Activated CD8-positive, alpha-beta memory T cell treated with anti-CD3 and anti-CD28 coated beads for 24 hours (primary cell): ENCODE results near the gene CCDC190.
"Not testable (repeated sequence)": the region's sequence is repeated elsewhere in the genome, so short reads cannot be mapped to it uniquely, and the experiment has no call there.

Experiments used
- DNase-seq: peaks from one replicate; pipeline ENCODE4 v3.0.0-alpha.2; 2020

Gene CCDC190

GRCh38 chr1:162876751-162877150, 15.8 kb upstream of the CCDC190 start:
- no peak for DNase-seq

DNA sequence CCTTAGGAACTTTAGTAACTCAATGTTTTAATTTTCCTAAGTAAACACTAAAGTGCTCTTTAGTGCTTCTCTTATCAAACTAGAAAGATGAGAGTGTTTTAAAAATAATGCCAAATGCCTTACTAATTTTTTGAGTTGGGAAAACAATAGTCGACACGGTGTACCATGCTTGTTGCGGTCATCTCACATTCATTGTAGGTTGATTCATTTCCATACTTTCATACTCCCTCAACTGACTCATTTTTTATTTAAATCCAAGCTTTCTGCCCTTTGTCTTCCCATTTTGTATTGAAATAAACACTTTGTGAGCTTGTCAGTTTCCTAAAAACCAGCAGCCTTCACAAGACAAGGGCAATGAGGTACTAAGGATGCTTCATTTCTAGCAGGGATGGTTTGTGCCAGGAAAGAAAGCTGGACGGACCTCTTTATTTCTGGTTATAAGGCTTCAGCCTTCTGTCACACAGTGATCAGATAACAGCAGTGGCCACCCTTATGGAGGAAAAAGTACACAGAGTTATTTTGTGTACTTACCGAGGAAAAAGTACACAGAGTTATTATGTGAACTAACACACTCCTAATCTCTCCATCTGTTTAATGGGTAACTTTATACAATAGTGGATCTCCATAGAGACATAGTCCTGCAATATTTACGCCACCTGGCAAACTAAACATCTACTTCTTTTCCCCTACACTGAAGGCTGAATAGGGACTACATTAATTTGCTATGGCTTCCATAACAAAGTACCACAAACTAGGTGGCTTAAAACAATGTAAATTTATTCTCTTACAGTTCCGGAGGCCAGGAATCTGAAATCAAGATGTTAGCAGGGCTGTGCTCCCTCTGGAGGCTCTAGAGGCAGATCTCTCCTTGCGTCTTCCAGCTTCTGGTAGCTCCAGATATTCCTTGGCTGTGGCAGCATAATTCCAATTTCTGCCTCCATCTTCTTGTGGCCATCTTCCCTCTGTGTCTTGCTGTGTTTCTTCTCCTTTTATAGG, 13.0 kb upstream of the CCDC190 start:
- DNase-seq, result no peak

- no peak for DNase-seq
Observed at GRCh38 chr1:162872981-162873380, 12.0 kb upstream of the CCDC190 start.

DNA sequence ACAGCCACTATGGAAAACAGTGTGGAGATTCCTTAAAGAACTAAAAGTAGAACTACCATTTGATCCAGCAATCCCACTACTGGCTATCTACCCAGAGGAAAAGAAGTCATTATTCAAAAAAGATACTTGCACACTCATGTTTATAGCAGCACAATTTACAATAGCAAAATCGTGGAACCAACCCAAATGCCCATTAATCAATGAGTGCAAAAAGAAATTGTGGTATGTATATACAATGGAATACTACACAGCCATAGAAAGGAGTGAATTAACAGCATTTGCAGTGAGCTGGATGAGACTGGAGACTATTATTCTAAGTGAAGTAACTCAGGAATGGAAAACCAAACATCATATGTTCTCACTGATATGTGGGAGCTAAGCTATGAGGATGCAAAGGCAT, 10.4 kb upstream of the CCDC190 start:
- not testable (repeated sequence) for DNase-seq

DNA sequence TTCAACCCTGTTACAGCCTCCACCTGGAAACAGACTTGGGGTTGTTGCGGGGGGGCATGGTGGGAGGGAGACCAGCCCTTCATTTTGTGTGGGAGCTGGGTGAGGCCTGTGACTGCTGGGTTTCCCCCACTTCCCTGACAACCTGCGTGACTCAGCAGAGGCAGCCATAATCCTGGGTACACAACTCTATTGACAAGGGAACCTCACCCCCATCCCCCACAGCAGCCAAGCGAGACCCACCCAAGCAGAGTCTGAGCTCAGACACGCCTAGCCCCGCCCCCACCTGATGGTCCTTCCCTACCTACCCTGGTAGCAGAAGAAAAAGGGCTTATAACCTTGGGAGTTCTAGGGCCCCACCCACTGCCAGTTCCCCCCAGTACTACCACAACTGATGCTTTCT, 8.0 kb upstream of the CCDC190 start:
- DNase-seq, result no peak

- no peak for DNase-seq
Observed at GRCh38 chr1:162861625-162862024, 650 bp upstream of the CCDC190 start.

DNA sequence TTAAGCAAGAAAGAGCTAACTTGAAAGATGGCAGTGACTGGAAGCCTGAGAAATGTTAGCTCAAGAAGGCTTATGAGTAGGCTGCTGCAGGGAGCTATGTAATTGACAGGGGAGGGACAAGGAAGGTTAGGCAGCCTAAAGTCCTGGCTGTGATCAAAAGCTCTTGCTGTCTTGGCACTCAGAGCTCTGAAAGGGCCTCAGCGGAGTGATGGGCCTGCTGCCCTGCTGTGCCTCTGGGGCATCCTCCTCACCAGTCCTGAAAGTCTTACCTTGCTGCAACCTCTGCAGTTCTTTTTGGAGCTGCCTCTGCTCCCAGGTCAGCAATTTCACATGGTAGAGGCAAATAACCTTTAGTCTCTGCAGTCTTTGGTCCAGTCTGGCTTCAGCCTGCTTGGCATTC, 1.8 kb downstream of the CCDC190 start:
- no peak for DNase-seq

DNA sequence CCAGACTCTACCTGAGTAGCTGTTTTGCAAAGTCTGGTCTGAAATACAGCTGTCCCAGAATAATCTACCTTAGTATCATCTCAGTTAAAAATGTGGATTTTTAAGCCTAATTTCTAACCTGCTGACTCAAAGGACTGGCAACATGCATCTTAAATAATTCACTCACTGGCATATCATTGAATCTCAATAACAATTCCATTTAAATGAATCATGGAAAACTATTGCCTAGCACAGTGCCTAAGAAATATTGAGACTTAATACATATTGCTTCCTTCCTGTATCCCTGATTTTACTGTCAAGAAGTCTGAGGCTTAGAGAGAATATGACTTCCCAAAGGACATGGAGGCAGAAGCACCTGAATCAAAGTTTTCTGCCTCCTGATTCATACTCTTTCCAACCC, 3.1 kb downstream of the CCDC190 start:
- no peak for DNase-seq

DNA sequence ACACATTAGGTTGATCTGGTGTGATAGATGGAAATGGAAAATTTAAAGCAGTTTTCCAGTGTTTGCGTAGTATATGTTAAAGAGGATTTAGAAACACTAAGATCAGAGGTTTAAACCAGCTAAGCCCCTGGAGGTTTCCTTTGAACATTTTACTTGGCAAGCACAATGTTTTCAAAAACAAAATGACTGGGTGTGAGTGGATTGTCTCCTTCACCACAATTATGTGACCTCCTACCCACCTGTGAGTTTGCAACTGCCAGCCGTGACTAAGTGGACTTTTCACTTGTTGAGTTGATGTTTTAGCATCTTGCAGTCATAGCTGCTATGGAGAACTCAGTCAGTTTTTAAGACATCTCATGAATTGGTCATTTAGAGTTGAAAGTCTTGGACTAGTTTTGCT, 4.7 kb downstream of the CCDC190 start:
- DNase-seq, result no peak

- DNase-seq, result no peak
Observed at GRCh38 chr1:162855461-162856150, 5.4 kb downstream of the CCDC190 start.

DNA sequence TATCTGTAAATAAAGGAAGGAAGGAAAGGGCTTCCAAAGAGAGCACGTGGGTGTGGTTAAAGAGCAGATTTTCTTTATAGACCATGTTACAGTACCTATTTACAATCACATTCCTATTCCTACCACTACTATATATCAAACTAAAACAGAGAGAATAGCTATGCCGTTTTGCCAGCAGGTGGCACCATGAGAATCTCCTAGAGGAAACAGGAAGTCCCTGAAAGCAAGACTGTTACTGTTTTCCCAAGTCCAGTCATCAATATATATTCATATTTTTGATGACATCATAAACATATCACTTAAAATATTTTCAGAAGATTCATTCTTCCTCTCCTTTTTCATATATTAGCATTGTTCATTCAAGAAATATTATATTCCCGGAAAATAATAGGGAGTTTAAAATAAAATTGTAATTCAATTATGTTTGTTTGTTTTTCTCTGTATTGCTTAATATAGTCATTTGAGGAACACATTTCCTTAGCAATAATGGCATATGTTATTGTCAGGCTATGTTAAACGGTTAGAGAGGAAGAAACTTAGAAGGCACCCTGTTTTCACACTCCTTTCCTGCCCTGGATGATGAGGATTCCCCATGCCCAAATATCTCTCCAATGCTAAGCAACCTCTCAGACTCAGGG, 6.6 kb downstream of the CCDC190 start:
- DNase-seq, result no peak

DNA sequence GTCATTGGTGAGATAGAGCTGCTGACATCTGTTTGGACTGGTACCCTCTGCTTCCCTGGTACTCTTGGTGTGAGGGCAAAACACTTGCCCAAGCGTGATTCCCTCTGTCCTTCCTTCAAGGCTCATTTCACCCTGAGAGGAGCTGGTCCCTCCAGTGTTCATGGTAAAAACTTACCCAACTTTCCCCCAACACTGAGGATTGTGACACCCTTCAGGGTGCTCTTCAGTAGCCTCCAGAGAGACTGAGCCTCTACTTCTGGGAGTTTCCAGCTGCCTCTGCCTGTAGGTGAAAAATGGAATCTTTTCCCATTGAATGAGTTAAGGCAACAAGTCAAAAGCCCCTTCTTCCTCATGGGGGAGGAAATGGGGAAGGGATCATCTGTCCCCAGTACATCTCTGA, 9.6 kb downstream of the CCDC190 start:
- no peak for DNase-seq

DNA sequence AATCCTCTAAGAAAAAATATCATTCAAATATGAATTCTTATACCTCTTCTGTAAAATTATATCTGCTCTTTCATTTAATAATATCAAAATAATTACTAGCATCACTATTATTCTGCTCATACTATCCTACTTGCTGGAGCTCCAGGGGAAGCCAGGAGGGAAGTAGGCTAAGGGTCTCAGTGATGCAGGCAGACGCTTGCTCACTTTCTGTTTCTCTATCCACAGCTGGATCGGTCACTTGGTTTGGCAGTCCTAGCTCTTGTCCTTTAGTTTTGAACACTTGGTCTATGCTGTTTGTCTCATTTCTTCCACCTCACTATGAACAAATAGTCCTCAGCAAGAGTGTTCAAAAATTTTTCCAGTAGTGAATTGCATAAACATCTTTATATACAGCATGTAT, 11.3 kb downstream of the CCDC190 start:
- DNase-seq, result no peak

- peak; percentile 92 for DNase-seq
Observed at GRCh38 chr1:162847839-162848453, 13.0 kb downstream of the CCDC190 start.

DNA sequence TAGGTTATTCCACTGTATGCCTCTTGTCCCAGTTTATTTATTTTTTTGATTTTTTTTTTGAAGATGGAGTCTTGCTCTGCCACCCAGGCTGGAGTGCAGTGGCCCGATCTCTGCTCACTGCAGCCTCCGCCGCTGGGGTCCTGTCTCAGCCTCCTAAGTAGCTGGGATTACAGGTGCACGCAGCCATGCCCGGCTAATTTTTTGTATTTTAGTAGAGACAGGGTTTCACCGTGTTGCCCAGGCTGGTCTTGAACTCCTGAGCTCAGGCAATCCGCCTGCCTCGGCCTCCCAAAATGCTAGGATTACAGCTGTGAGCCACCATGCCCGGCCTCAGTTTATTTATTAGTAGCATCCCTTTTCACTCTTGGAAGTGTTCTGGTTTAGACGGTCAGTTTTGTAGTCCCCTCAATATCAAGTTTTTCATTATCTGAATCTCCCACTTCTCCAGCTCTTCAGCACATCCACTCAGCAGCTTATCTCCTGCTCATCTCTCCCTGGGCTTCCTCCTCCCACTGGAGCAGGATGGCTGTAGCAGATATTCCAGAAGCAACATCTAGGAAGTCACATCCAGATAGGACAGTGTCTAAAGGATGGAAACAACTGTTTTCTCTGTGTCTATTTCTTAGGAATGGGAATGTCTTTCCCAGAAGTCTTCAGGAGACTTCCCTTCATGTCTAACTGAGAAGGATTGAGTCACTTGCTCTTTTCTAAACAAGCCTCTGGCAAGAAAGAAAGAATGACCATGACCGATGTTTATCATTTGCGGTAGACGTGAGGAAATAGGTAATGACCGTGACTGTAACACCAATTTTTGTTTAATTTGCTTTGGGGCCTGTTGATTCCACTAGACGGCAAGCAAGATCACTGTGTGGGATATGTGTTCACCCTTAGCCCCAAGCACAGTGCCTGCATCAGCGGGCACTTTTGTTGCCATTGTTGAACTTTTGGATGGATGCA, 14.4 kb downstream of the CCDC190 start:
- no peak for DNase-seq

DNA sequence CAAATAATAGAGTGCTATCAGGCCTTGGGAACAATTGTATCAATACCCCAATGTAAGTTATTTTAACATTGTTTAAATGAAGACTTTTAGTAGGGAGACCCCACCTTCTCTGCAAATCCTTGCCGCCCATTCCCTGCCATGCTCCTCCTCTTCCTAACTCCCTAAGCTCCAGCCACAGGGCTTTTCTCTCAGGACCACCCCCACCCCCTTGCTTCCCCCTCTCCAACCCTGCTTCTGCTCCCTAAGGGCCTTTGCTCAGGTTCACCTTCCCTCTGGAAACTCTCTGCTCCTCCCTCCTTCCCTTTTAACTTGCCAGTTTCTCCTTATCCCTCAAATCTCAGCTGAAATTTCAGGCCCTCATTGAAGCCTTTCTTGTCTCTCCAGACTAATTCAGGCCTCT, 16.8 kb downstream of the CCDC190 start:
- no peak for DNase-seq

- no peak for DNase-seq
Observed at GRCh38 chr1:162840250-162840839, 20.6 kb downstream of the CCDC190 start.

- no peak for DNase-seq
Observed at GRCh38 chr1:162838863-162839262, 22.1 kb downstream of the CCDC190 start.

GRCh38 chr1:162835157-162835899, 25.6 kb downstream of the CCDC190 start:
- no peak for DNase-seq

DNA sequence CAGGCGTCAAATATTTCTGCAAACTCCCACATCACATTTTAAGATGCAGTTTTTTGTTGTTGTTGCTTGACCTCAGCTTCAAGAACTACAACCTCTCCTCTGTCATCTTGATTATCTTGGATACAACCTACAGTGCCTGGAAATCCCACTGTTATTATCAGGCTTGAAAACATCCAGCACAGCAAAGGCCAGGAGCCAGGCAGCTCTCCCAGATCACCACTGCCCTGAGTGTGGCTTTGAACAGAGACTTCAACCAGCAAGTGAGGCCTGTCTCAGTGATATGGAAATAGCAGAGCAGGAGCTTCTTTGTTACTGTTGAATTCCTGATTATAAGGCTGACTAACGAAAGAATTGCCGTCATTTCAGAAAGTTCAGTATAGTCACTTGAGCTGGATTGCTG, 28.5 kb downstream of the CCDC190 start:
- DNase-seq, result no peak

DNA sequence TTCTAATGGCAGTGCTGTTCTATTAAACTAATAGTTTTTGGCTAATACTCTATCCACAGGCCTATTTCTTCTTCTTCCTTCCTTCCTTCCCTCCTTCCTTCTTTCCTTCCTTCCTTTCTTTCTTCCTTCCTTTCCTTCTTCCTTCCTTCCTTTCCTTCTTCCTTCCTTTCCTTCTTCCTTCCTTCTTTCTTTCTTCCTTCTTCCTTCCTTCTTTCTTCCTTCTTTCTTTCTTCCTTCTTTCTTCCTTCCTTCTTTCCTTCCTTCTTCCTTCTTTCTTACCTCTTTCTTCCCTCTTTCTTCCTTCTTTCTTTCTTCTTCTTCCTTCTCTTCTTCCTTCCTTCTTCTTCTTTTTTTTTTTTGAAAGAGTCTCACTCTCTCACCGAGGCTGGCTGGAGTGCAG, 31.7 kb downstream of the CCDC190 start:
- no peak for DNase-seq
